ENCODE data around the gene SORT1. TPM values are rescaled to one million over a fixed set of nuclear protein-coding genes. Genes with fewer than 3 reads are reported as not detected.
"Not testable (repeated sequence)": the region's sequence is repeated elsewhere in the genome, so short reads cannot be mapped to it uniquely, and the experiment has no call there.

Gene SORT1
- total and polyA plus RNA-seq, 3 experiments from 2014 or later: 0.16 to 3.9 (median 3.0) TPM

GRCh38 chr1:109395602-109396512, 1.9 kb downstream of the SORT1 start:
- H3K4me3 ChIP-seq (ENCODE audit: low read length): no peak overlapping the region
- no peak for DNase-seq
- CTCF ChIA-PET: interaction anchor here (1.3 kb wide), 2 partner anchors 117 to 132 kb away, joined by 4 to 5 read pairs; no protein-coding TSS in a partner anchor
- H3K36me3 ChIP-seq (ENCODE audit: insufficient read depth, low read length): no peaks in the 10 kb centered on the region
- Mint-ChIP-seq H3K27ac (peak overlapping the region in 1 of 8 donors; percentile 72), H3K4me1 (peaks cover 7 to 18% (median 15%) of the 10 kb centered on the region in 3 donors), H3K4me3 (peak overlapping the region in 6 of 7 donors; percentile 21 to 84 (median 78)), H3K27me3 (peaks cover 33 to 50% of the 10 kb centered on the region in 2 donors), H3K36me3 (peaks cover 0 to 10% (median under 1%) of the 10 kb centered on the region in 3 donors), H3K9me3 (no peaks in the 10 kb centered on the region)
- H3K9me3 ChIP-seq (ENCODE audit: low read length): no peaks in the 10 kb centered on the region
- peak overlapping the region; percentile 60 for H3K27ac ChIP-seq (ENCODE audit: low read depth, low read length)
- peaks cover 10% of the 10 kb centered on the region for H3K4me1 ChIP-seq (ENCODE audit: insufficient read depth, low read length)
- POLR2A ChIA-PET: no interaction called here
- H3K27me3 ChIP-seq (ENCODE audit: insufficient read depth, low read length, poor library complexity, severe bottlenecking): peaks cover 24% of the 10 kb centered on the region

GRCh38 chr1:109395282-109395599, 2.5 kb downstream of the SORT1 start:
- Mint-ChIP-seq H3K4me1 (peaks cover 7 to 18% (median 15%) of the 10 kb centered on the region in 3 donors), H3K4me3 (peak overlapping the region in 1 of 7 donors; percentile 72), H3K27me3 (peaks cover 33 to 53% of the 10 kb centered on the region in 2 donors)
- H3K4me1 ChIP-seq (ENCODE audit: insufficient read depth, low read length); H3K4me3 ChIP-seq (ENCODE audit: low read length); H3K36me3 Mint-ChIP-seq; H3K27ac Mint-ChIP-seq; H3K9me3 ChIP-seq (ENCODE audit: low read length); DNase-seq; H3K36me3 ChIP-seq (ENCODE audit: insufficient read depth, low read length); H3K9me3 Mint-ChIP-seq; H3K27ac ChIP-seq (ENCODE audit: low read depth, low read length); POLR2A ChIA-PET: not testable (repeated sequence)
- H3K27me3 ChIP-seq (ENCODE audit: insufficient read depth, low read length, poor library complexity, severe bottlenecking): peaks cover 24% of the 10 kb centered on the region
- CTCF ChIA-PET: interaction anchor here (1.3 kb wide), 1 partner anchor 117 kb away, joined by 5 read pairs; no protein-coding TSS in a partner anchor

DNA sequence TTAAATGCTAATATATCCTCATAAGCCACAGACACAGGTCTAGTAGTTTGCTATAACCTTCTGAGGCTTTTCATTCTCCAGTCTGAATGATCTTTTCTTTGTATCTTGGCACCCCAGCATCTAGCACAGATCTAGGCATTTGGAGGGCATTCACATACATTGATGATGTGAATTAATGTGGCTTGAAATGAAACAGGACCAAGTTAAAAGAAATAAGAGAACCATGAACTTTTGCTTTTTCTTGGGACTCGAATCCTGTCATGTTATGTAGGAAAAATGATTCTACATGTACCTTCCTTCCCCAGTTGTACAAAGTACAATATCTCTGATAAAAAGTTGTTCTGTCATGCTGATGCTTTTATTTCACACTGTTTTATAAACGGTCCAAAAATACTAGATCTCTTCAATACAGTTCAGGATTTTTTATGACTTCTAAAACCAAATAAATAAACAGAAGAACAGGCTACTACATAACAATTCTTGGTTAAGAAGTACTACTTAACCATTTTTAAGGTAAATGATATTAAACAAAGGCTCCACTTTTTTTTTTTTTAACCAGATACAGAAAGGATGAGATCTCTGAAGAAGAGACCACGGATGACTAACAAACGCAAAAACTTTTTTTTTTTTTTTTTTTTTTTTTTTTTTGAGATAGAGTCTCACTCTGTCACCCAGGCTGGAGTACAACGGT, 3.0 kb downstream of the SORT1 start:
- Mint-ChIP-seq H3K4me3 (no peak overlapping the region), H3K36me3 (peaks cover 0 to 1% (median 0%) of the 10 kb centered on the region in 3 donors), H3K27me3 (peaks cover 33 to 58% of the 10 kb centered on the region in 2 donors), H3K4me1 (peaks cover 7 to 18% (median 15%) of the 10 kb centered on the region in 3 donors), H3K9me3 (no peaks in the 10 kb centered on the region), H3K27ac (no peak overlapping the region)
- Histone ChIP-seq H3K9me3 (ENCODE audit: low read length) (no peaks in the 10 kb centered on the region), H3K4me3 (ENCODE audit: low read length) (no peak overlapping the region), H3K27ac (ENCODE audit: low read depth, low read length) (peak overlapping the region; percentile 30), H3K36me3 (ENCODE audit: insufficient read depth, low read length) (no peaks in the 10 kb centered on the region), H3K4me1 (ENCODE audit: insufficient read depth, low read length) (peaks cover 10% of the 10 kb centered on the region), H3K27me3 (ENCODE audit: insufficient read depth, low read length, poor library complexity, severe bottlenecking) (peaks cover 24% of the 10 kb centered on the region)
- no peak for DNase-seq
- CTCF ChIA-PET: interaction anchor here (1.3 kb wide), 1 partner anchor 116 kb away, joined by 5 read pairs; no protein-coding TSS in a partner anchor
- POLR2A ChIA-PET: no interaction called here

GRCh38 chr1:109393617-109394233, 4.0 kb downstream of the SORT1 start:
- ChIA-PET POLR2A (no interaction called here), CTCF (no interaction called here)
- H3K9me3 ChIP-seq (ENCODE audit: low read length): no peaks in the 10 kb centered on the region
- no peak overlapping the region for H3K4me3 Mint-ChIP-seq
- DNase-seq: no peak
- H3K9me3 Mint-ChIP-seq: no peaks in the 10 kb centered on the region
- H3K36me3 Mint-ChIP-seq: no peaks in the 10 kb centered on the region
- no peak overlapping the region for H3K4me3 ChIP-seq (ENCODE audit: low read length)
- H3K27me3 Mint-ChIP-seq: peaks cover 32 to 64% of the 10 kb centered on the region in 2 donors
- peaks cover 10% of the 10 kb centered on the region for H3K4me1 ChIP-seq (ENCODE audit: insufficient read depth, low read length)
- H3K27ac ChIP-seq (ENCODE audit: low read depth, low read length): peak overlapping the region; percentile 71
- peaks cover 23% of the 10 kb centered on the region for H3K27me3 ChIP-seq (ENCODE audit: insufficient read depth, low read length, poor library complexity, severe bottlenecking)
- no peaks in the 10 kb centered on the region for H3K36me3 ChIP-seq (ENCODE audit: insufficient read depth, low read length)
- peaks cover 5 to 14% (median 10%) of the 10 kb centered on the region in 3 donors for H3K4me1 Mint-ChIP-seq
- no peak overlapping the region for H3K27ac Mint-ChIP-seq

DNA sequence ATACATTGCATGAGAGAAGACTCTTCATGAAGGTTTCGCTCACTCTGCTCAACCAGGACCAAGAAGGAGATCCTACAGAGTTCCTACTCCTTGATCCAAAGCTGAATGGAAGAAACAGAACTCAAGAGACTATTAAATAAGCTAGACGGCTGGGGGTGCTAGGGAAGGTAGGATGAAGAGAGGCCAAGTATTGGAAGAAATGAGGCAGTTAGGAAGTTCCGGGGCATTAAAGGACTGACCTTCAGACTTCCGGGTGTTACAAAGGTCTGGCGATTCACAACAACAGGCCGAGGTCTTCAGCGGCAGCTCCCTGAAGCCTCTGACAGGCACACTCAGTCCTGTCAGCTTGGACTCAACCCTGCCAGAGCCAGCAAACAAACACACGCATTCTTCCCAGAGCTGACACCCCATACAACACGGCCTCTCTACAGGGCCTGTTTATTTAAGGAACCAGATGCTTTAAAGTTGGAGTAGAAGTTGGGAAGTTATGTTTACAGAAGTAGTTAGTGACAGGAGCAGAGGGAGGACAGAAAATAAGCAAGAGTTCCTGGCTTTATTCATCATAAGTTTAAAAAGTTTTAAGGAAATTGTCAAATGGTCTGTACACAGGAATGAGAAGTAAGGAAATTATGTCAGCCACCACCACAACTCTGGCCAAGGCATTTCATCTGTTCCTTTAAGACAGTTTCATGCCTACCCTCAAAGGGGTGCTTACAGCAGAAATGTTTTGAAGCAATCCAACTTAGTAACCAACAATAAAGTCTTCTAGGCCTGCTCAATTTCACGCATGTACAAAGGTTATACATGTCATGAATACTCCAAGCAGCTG, 4.7 kb downstream of the SORT1 start:
- H3K27ac Mint-ChIP-seq: no peak overlapping the region
- Histone ChIP-seq H3K36me3 (ENCODE audit: insufficient read depth, low read length) (no peaks in the 10 kb centered on the region), H3K4me1 (ENCODE audit: insufficient read depth, low read length) (peaks cover 10% of the 10 kb centered on the region), H3K4me3 (ENCODE audit: low read length) (no peak overlapping the region), H3K27me3 (ENCODE audit: insufficient read depth, low read length, poor library complexity, severe bottlenecking) (peaks cover 18% of the 10 kb centered on the region), H3K9me3 (ENCODE audit: low read length) (no peaks in the 10 kb centered on the region), H3K27ac (ENCODE audit: low read depth, low read length) (peak overlapping the region; percentile 71)
- no peaks in the 10 kb centered on the region for H3K9me3 Mint-ChIP-seq
- no peak for DNase-seq
- H3K27me3 Mint-ChIP-seq: peaks cover 28 to 67% of the 10 kb centered on the region in 2 donors
- H3K4me3 Mint-ChIP-seq: no peak overlapping the region
- CTCF ChIA-PET: interaction anchor here (0.6 kb wide), 1 partner anchor 14 kb away, joined by 3 read pairs; no protein-coding TSS in a partner anchor
- H3K4me1 Mint-ChIP-seq: peaks cover 4 to 10% (median 10%) of the 10 kb centered on the region in 3 donors
- no peaks in the 10 kb centered on the region for H3K36me3 Mint-ChIP-seq
- POLR2A ChIA-PET: no interaction called here

DNA sequence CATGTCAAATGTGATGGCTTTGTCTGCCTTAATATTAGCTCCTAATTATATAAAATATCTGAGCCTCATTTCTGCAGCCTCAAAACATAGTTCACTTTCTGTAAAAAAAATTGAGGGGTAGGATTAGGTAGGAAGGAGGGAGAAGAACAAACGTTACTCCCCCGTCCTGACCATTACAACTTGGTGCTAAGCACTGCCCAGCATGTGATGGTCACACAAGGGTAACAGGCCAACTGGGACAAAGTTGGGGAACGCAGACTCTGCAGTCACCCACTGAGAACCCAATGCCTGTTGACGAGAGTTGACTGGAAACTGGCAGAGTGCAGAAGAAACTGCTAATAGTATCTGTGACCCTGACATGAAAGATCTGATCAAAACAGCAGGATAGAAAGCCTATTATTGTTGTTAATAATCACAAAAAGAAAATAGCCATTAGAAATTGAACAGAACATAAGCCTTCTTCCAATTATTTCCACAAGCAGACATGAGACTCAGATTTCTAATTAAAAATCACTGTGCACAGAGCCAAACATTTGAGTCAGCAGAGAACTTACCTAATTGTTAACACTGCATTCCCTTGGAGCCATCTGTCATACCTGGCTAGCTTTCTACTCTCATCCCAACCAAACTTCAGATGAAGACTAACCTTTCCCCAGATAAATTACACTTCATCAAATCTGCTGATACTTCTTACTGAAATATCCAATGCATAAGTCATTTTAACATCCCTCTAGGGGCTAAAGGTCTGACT, 5.5 kb downstream of the SORT1 start:
- ChIA-PET CTCF (interaction anchor here (0.6 to 1.0 kb wide), 2 partner anchors 13 to 114 kb away, joined by 3 read pairs; no protein-coding TSS in a partner anchor), POLR2A (no interaction called here)
- no peak for DNase-seq
- Mint-ChIP-seq H3K4me3 (no peak overlapping the region), H3K4me1 (peaks cover 4 to 10% (median 8%) of the 10 kb centered on the region in 3 donors), H3K27ac (no peak overlapping the region), H3K36me3 (no peaks in the 10 kb centered on the region), H3K27me3 (peaks cover 28 to 69% of the 10 kb centered on the region in 2 donors), H3K9me3 (no peaks in the 10 kb centered on the region)
- Histone ChIP-seq H3K9me3 (ENCODE audit: low read length) (no peaks in the 10 kb centered on the region), H3K27ac (ENCODE audit: low read depth, low read length) (peak overlapping the region; percentile 71), H3K27me3 (ENCODE audit: insufficient read depth, low read length, poor library complexity, severe bottlenecking) (peaks cover 18% of the 10 kb centered on the region), H3K4me3 (ENCODE audit: low read length) (no peak overlapping the region), H3K4me1 (ENCODE audit: insufficient read depth, low read length) (peaks cover 10% of the 10 kb centered on the region), H3K36me3 (ENCODE audit: insufficient read depth, low read length) (no peaks in the 10 kb centered on the region)

GRCh38 chr1:109391626-109392025, 6.1 kb downstream of the SORT1 start:
- Histone ChIP-seq H3K4me1 (ENCODE audit: insufficient read depth, low read length) (peaks cover 4% of the 10 kb centered on the region), H3K36me3 (ENCODE audit: insufficient read depth, low read length) (no peaks in the 10 kb centered on the region), H3K27ac (ENCODE audit: low read depth, low read length) (peak overlapping the region; percentile 71), H3K27me3 (ENCODE audit: insufficient read depth, low read length, poor library complexity, severe bottlenecking) (peaks cover 13% of the 10 kb centered on the region), H3K4me3 (ENCODE audit: low read length) (no peak overlapping the region), H3K9me3 (ENCODE audit: low read length) (no peaks in the 10 kb centered on the region)
- ChIA-PET CTCF (interaction anchor here (1.0 kb wide), 1 partner anchor 113 kb away, joined by 3 read pairs; no protein-coding TSS in a partner anchor), POLR2A (no interaction called here)
- peaks cover 0 to 4% (median 2%) of the 10 kb centered on the region in 3 donors for H3K4me1 Mint-ChIP-seq
- no peak for DNase-seq
- H3K36me3 Mint-ChIP-seq: no peaks in the 10 kb centered on the region
- no peak overlapping the region for H3K27ac Mint-ChIP-seq
- H3K9me3 Mint-ChIP-seq: no peaks in the 10 kb centered on the region
- H3K27me3 Mint-ChIP-seq: peaks cover 24 to 63% of the 10 kb centered on the region in 2 donors
- no peak overlapping the region for H3K4me3 Mint-ChIP-seq

All from CD8-positive, alpha-beta memory T cell (primary cell).